Measurements from ENCODE around the gene CDH11. TPM values are rescaled to one million over a fixed set of nuclear protein-coding genes. Genes with fewer than 3 reads are reported as not detected.

CDH11 gene
- total RNA-seq, 1 donor = 0.31 TPM

GRCh38 chr16:65120831-65121721, 787 bp downstream of the CDH11 start:
- peaks cover 66% of the 10 kb centered on the region for H3K27me3 ChIP-seq (ENCODE audit: insufficient read depth, low read length)
- H3K4me1 ChIP-seq (ENCODE audit: insufficient read depth, low read length) = no peaks in the 10 kb centered on the region
- no peak overlapping the region for H3K4me3 ChIP-seq (ENCODE audit: low read length)
- H3K9me3 ChIP-seq (ENCODE audit: low read depth, low read length) = no peaks in the 10 kb centered on the region

- H3K4me3 ChIP-seq (ENCODE audit: low read length) = no peak overlapping the region
- no peaks in the 10 kb centered on the region for H3K4me1 ChIP-seq (ENCODE audit: insufficient read depth, low read length)
- H3K27me3 ChIP-seq (ENCODE audit: insufficient read depth, low read length) = peaks cover 66% of the 10 kb centered on the region
These were observed 1.4 kb downstream of the CDH11 start for GRCh38 chr16:65120461-65120830.

GRCh38 chr16:65119901-65120401, 1.9 kb downstream of the CDH11 start:
- Histone ChIP-seq H3K9me3 (ENCODE audit: low read depth, low read length) (no peaks in the 10 kb centered on the region), H3K4me3 (ENCODE audit: low read length) (no peak overlapping the region), H3K27me3 (ENCODE audit: insufficient read depth, low read length) (peaks cover 62% of the 10 kb centered on the region), H3K4me1 (ENCODE audit: insufficient read depth, low read length) (no peaks in the 10 kb centered on the region)

More at GRCh38 chr16:65120461-65120830, 1.4 kb downstream of the CDH11 start:
- H3K9me3 ChIP-seq (ENCODE audit: low read depth, low read length) = no peaks in the 10 kb centered on the region

- Histone ChIP-seq H3K4me3 (ENCODE audit: low read length) (no peak overlapping the region), H3K4me1 (ENCODE audit: insufficient read depth, low read length) (no peaks in the 10 kb centered on the region), H3K27me3 (ENCODE audit: insufficient read depth, low read length) (peaks cover 57% of the 10 kb centered on the region), H3K9me3 (ENCODE audit: low read depth, low read length) (no peaks in the 10 kb centered on the region)
These were observed 2.4 kb downstream of the CDH11 start for GRCh38 chr16:65119435-65119834.

- Histone ChIP-seq H3K27me3 (ENCODE audit: insufficient read depth, low read length) (peaks cover 53% of the 10 kb centered on the region), H3K9me3 (ENCODE audit: low read depth, low read length) (no peaks in the 10 kb centered on the region), H3K4me1 (ENCODE audit: insufficient read depth, low read length) (no peaks in the 10 kb centered on the region), H3K4me3 (ENCODE audit: low read length) (no peak overlapping the region)
These were observed 3.0 kb downstream of the CDH11 start for GRCh38 chr16:65118871-65119270.

- peaks cover 44% of the 10 kb centered on the region for H3K27me3 ChIP-seq (ENCODE audit: insufficient read depth, low read length)
- no peaks in the 10 kb centered on the region for H3K9me3 ChIP-seq (ENCODE audit: low read depth, low read length)
- no peak overlapping the region for H3K4me3 ChIP-seq (ENCODE audit: low read length)
- no peaks in the 10 kb centered on the region for H3K4me1 ChIP-seq (ENCODE audit: insufficient read depth, low read length)
These were observed 3.9 kb downstream of the CDH11 start for GRCh38 chr16:65117811-65118448.

GRCh38 chr16:65116818-65117430, 4.9 kb downstream of the CDH11 start:
- Histone ChIP-seq H3K27me3 (ENCODE audit: insufficient read depth, low read length) (peaks cover 36% of the 10 kb centered on the region), H3K9me3 (ENCODE audit: low read depth, low read length) (no peaks in the 10 kb centered on the region), H3K4me3 (ENCODE audit: low read length) (no peak overlapping the region), H3K4me1 (ENCODE audit: insufficient read depth, low read length) (no peaks in the 10 kb centered on the region)

- no peak overlapping the region for H3K4me3 ChIP-seq (ENCODE audit: low read length)
- H3K4me1 ChIP-seq (ENCODE audit: insufficient read depth, low read length) = no peaks in the 10 kb centered on the region
- no peaks in the 10 kb centered on the region for H3K9me3 ChIP-seq (ENCODE audit: low read depth, low read length)
- H3K27me3 ChIP-seq (ENCODE audit: insufficient read depth, low read length) = peaks cover 33% of the 10 kb centered on the region
These were observed 5.6 kb downstream of the CDH11 start for GRCh38 chr16:65116216-65116615.

- Histone ChIP-seq H3K4me3 (ENCODE audit: low read length) (no peak overlapping the region), H3K4me1 (ENCODE audit: insufficient read depth, low read length) (no peaks in the 10 kb centered on the region), H3K27me3 (ENCODE audit: insufficient read depth, low read length) (peaks cover 16% of the 10 kb centered on the region), H3K9me3 (ENCODE audit: low read depth, low read length) (no peaks in the 10 kb centered on the region)
These were observed 7.3 kb downstream of the CDH11 start for GRCh38 chr16:65114527-65114926.

- Histone ChIP-seq H3K4me1 (ENCODE audit: insufficient read depth, low read length) (no peaks in the 10 kb centered on the region), H3K4me3 (ENCODE audit: low read length) (no peak overlapping the region), H3K27me3 (ENCODE audit: insufficient read depth, low read length) (peaks cover 6% of the 10 kb centered on the region), H3K9me3 (ENCODE audit: low read depth, low read length) (no peaks in the 10 kb centered on the region)
These were observed 8.4 kb downstream of the CDH11 start for GRCh38 chr16:65113441-65113840.

- H3K27me3 ChIP-seq (ENCODE audit: insufficient read depth, low read length) = no peaks in the 10 kb centered on the region
- no peak overlapping the region for H3K4me3 ChIP-seq (ENCODE audit: low read length)
- H3K9me3 ChIP-seq (ENCODE audit: low read depth, low read length) = no peaks in the 10 kb centered on the region
- H3K4me1 ChIP-seq (ENCODE audit: insufficient read depth, low read length) = no peaks in the 10 kb centered on the region
These were observed 10.6 kb downstream of the CDH11 start for GRCh38 chr16:65111306-65111705.

GRCh38 chr16:65106757-65107156, 15.1 kb downstream of the CDH11 start:
- no peak overlapping the region for H3K4me3 ChIP-seq (ENCODE audit: low read length)
- no peaks in the 10 kb centered on the region for H3K4me1 ChIP-seq (ENCODE audit: insufficient read depth, low read length)
- no peaks in the 10 kb centered on the region for H3K9me3 ChIP-seq (ENCODE audit: low read depth, low read length)
- H3K27me3 ChIP-seq (ENCODE audit: insufficient read depth, low read length) = no peaks in the 10 kb centered on the region

- no peaks in the 10 kb centered on the region for H3K27me3 ChIP-seq (ENCODE audit: insufficient read depth, low read length)
- no peaks in the 10 kb centered on the region for H3K9me3 ChIP-seq (ENCODE audit: low read depth, low read length)
- H3K4me1 ChIP-seq (ENCODE audit: insufficient read depth, low read length) = no peaks in the 10 kb centered on the region
- no peak overlapping the region for H3K4me3 ChIP-seq (ENCODE audit: low read length)
These were observed 16.7 kb downstream of the CDH11 start for GRCh38 chr16:65105171-65105570.

- H3K9me3 ChIP-seq (ENCODE audit: low read depth, low read length) = no peaks in the 10 kb centered on the region
- no peaks in the 10 kb centered on the region for H3K27me3 ChIP-seq (ENCODE audit: insufficient read depth, low read length)
- no peak overlapping the region for H3K4me3 ChIP-seq (ENCODE audit: low read length)
- no peaks in the 10 kb centered on the region for H3K4me1 ChIP-seq (ENCODE audit: insufficient read depth, low read length)
These were observed 17.4 kb downstream of the CDH11 start for GRCh38 chr16:65104471-65104870.

- no peaks in the 10 kb centered on the region for H3K9me3 ChIP-seq (ENCODE audit: low read depth, low read length)
- no peaks in the 10 kb centered on the region for H3K27me3 ChIP-seq (ENCODE audit: insufficient read depth, low read length)
- no peak overlapping the region for H3K4me3 ChIP-seq (ENCODE audit: low read length)
- H3K4me1 ChIP-seq (ENCODE audit: insufficient read depth, low read length) = no peaks in the 10 kb centered on the region
These were observed 19.5 kb downstream of the CDH11 start for GRCh38 chr16:65102326-65102725.

Data from mononuclear cell (primary cell).